Skeletal muscle tissue (tissue), 4 donors: Measurements from ENCODE around the gene NEFH. TPM values are rescaled to one million over a fixed set of nuclear protein-coding genes. Genes with fewer than 3 reads are reported as not detected.
"Not testable (repeated sequence)": the region's sequence is repeated elsewhere in the genome, so short reads cannot be mapped to it uniquely, and the experiment has no call there.

Source experiments
- H3K27ac ChIP-seq: one replicate; pipeline ENCODE4 v1.7.0; 2013; ENCODE audit warnings: mild to moderate bottlenecking, low read depth, low read length, inconsistent platforms
- H3K27me3 ChIP-seq, 3 donors: one replicate each; pipeline ENCODE4 v1.7.0; 2013; ENCODE audit warnings: low read length in 3 of 3; ENCODE audit not compliant: control insufficient read depth in 3 of 3, insufficient read depth in 3 of 3
- H3K36me3 ChIP-seq, 3 donors: one replicate each; pipeline ENCODE4 v1.7.0; 2013; ENCODE audit warnings: low read length in 3 of 3; ENCODE audit not compliant: control insufficient read depth in 3 of 3, insufficient read depth in 3 of 3
- H3K4me1 ChIP-seq, 3 donors: one replicate each; pipeline ENCODE4 v1.7.0; 2013; ENCODE audit warnings: low read length in 3 of 3, mild to moderate bottlenecking in 3 of 3; ENCODE audit not compliant: control insufficient read depth in 3 of 3, insufficient read depth in 3 of 3
- H3K4me3 ChIP-seq, 3 donors: one replicate each; pipeline ENCODE4 v1.7.0; 2013; ENCODE audit warnings: low read length in 3 of 3
- H3K9ac ChIP-seq, 3 donors: one replicate each; pipeline ENCODE4 v1.7.0; 2013; ENCODE audit warnings: low read length in 3 of 3, mild to moderate bottlenecking in 3 of 3, moderate library complexity in 2 of 3, low read depth in 1 of 3
- H3K9me3 ChIP-seq, 3 donors: one replicate each; pipeline ENCODE4 v1.7.0; 2013; ENCODE audit warnings: low read length in 3 of 3; ENCODE audit not compliant: control insufficient read depth in 3 of 3
- total RNA-seq: library from RNA; depleted of rRNA; stranded (reverse); fragments of >200 nt; gene quantifications from one replicate; pipeline ENCODE4 v1.2.3, GENCODE V29; 2014
- donor health status: Osteomylitis.

Gene NEFH
- total RNA-seq, 1 donor from 2014 or later: 0.52 TPM

DNA sequence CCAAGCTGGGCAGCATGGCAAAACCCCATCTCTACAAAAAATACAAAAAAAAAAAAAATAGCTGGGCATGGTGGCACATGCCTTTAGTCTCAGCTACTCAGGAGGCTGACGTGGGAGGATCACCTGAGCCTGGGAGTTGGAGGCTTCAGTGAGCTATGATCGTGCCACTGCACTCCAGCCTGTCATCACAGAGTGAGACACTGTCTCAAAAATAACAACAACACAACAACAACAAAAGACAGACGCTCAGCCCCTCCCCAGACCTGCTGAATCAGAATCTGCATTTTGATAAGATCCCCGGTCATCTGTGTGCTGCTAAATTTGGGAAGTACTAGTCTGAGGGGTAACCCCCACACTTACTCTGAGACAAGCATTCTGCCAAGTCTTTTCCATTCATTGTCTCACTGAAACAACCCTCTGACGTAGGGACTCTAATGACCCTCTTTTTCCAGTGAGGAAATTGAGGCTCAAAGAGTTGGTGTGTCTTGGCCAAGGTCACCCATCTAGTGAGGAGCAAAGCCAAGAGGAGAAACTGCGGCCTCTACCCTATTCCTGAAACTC is 7.5 kb downstream of the NEFH start:
- Histone ChIP-seq H3K9me3 (no peaks in the 10 kb centered on the region), H3K27ac (no peak overlapping the region), H3K27me3 (peaks cover 3 to 9% (median 8%) of the 10 kb centered on the region in 3 donors), H3K4me3 (no peak overlapping the region), H3K4me1 (no peaks in the 10 kb centered on the region), H3K36me3 (no peaks in the 10 kb centered on the region), H3K9ac (no peak overlapping the region)

DNA sequence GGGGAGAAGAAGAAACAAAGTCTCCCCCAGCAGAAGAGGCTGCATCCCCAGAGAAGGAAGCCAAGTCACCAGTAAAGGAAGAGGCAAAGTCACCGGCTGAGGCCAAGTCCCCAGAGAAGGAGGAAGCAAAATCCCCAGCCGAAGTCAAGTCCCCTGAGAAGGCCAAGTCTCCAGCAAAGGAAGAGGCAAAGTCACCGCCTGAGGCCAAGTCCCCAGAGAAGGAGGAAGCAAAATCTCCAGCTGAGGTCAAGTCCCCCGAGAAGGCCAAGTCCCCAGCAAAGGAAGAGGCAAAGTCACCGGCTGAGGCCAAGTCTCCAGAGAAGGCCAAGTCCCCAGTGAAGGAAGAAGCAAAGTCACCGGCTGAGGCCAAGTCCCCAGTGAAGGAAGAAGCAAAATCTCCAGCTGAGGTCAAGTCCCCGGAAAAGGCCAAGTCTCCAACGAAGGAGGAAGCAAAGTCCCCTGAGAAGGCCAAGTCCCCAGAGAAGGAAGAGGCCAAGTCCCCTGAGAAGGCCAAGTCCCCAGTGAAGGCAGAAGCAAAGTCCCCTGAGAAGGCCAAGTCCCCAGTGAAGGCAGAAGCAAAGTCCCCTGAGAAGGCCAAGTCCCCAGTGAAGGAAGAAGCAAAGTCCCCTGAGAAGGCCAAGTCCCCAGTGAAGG is 9.2 kb downstream of the NEFH start:
- not testable (repeated sequence) for H3K4me1 ChIP-seq, H3K4me3 ChIP-seq, H3K36me3 ChIP-seq, H3K9ac ChIP-seq, H3K9me3 ChIP-seq, H3K27me3 ChIP-seq, H3K27ac ChIP-seq

DNA sequence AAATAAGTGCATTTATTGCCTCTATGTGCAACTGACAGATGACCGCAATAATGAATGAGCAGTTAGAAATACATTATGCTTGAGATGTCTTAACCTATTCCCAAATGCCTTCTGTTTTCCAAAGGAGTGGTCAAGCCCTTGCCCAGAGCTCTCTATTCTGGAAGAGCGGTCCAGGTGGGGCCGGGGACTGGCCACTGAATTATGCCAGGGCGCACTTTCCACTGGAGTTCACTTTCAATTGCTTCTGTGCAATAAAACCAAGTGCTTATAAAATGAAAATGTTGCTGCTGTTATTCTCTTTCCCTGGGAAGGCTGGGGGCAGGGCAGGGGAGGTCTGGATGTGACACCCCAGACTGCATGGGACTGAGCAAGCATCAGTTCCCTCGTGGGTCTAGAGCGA is 11.0 kb downstream of the NEFH start:
- peaks cover 0 to 2% (median 0%) of the 10 kb centered on the region in 3 donors for H3K36me3 ChIP-seq
- no peak overlapping the region for H3K4me3 ChIP-seq
- no peaks in the 10 kb centered on the region for H3K27me3 ChIP-seq
- no peak overlapping the region for H3K9ac ChIP-seq
- no peaks in the 10 kb centered on the region for H3K4me1 ChIP-seq
- H3K27ac ChIP-seq: no peak overlapping the region
- H3K9me3 ChIP-seq: peaks cover 0 to 2% (median 0%) of the 10 kb centered on the region in 3 donors

DNA sequence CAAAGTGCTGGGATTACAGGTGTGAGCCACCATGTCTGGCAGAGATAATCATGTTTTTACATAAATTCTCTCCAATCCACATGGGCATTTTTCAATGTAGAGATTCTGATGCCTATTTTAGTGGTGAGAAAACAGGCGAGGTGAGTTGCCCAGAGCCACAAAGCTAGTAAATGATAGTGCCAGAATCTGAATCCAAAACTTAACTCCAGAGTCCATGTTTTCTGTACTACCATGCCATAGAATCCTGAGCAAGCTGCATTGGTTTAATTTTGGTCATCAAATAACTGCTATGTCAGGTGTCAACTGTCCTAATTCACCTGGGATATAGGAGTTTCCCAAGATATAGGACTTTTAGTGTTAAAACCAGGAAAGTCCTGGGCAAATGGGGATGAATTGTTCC is 13.6 kb downstream of the NEFH start:
- Histone ChIP-seq H3K4me1 (no peaks in the 10 kb centered on the region), H3K4me3 (no peak overlapping the region), H3K27me3 (no peaks in the 10 kb centered on the region), H3K9me3 (peaks cover 0 to 2% (median 0%) of the 10 kb centered on the region in 3 donors), H3K27ac (no peak overlapping the region), H3K9ac (no peak overlapping the region), H3K36me3 (peaks cover 0 to 2% (median 0%) of the 10 kb centered on the region in 3 donors)

DNA sequence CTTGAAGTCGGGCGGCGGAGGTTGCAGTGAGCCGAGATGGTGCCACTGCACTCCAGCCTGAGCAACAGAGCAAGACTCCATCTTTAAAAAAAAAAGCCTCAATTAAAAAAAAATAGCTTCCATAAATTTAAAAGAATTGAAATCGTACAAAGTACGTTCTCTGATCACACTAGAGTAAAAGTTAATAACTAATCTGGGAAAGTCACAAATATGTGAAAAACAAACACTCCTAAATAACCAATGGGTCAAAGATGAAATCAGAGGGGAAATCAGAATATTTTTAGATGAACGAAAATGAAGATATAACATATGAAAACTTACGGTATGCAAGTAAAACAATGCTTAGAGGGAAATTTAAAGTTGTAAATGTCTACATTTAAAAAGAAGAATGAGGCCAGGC is 19.8 kb downstream of the NEFH start:
- no peaks in the 10 kb centered on the region for H3K4me1 ChIP-seq
- no peak overlapping the region for H3K27ac ChIP-seq
- no peak overlapping the region for H3K9ac ChIP-seq
- no peaks in the 10 kb centered on the region for H3K9me3 ChIP-seq
- H3K27me3 ChIP-seq: no peaks in the 10 kb centered on the region
- H3K36me3 ChIP-seq: no peaks in the 10 kb centered on the region
- no peak overlapping the region for H3K4me3 ChIP-seq

DNA sequence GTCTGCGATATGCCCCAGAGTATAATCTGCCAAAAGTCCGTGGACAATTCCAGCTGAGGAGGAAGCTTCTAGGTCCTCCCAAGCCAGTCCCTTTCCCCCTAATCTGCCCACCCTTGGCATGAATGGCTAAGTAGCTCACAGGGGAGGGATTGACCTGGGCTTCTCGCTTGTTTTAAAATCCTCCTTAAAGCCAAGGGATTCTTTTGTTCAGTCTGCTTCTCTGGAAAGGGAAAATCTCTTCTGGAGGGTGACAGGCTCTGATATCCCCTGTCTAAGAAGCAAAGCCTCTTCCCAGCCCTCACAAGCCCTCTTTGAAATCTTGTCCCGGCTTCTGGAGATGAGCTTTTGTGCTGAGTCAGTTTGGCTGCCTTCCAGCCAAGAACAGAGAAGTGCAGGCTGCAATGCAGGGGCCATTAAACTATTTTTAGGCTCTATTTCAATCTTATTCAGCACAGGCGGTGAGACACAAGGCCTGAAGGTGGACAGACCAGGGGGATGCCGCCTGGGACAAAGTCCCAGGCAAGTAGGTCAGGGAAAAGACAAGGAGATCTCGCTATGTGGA is 23.9 kb downstream of the NEFH start:
- Histone ChIP-seq H3K4me3 (no peak overlapping the region), H3K36me3 (peaks cover 11 to 21% (median 20%) of the 10 kb centered on the region in 3 donors), H3K9me3 (no peaks in the 10 kb centered on the region), H3K27me3 (no peaks in the 10 kb centered on the region), H3K4me1 (no peaks in the 10 kb centered on the region), H3K9ac (no peak overlapping the region), H3K27ac (no peak overlapping the region)

DNA sequence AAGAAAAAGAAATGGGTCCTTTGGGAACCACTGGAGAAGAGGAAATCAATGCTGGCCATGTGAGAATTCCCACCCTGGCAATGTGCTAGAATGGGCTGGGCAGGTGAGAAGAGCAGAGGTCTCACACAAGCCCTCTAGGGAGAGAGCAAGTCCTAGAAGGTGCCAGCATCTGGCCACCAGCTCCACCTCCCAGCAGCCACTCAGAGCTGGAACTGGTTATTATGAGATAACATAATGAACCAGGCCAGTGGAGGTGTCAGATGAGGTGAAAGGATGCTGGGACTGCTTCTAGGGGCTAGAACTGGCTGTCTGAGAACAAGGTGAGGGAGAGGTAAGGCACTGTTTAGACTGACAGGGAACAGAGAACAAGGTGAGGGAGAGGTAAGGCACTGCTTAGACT is 29.3 kb downstream of the NEFH start:
- Histone ChIP-seq H3K4me1 (peaks cover 0 to 3% (median 0%) of the 10 kb centered on the region in 3 donors), H3K4me3 (no peak overlapping the region), H3K27me3 (no peaks in the 10 kb centered on the region), H3K27ac (no peak overlapping the region), H3K36me3 (peaks cover 43 to 56% (median 45%) of the 10 kb centered on the region in 3 donors), H3K9me3 (no peaks in the 10 kb centered on the region), H3K9ac (no peak overlapping the region)

DNA sequence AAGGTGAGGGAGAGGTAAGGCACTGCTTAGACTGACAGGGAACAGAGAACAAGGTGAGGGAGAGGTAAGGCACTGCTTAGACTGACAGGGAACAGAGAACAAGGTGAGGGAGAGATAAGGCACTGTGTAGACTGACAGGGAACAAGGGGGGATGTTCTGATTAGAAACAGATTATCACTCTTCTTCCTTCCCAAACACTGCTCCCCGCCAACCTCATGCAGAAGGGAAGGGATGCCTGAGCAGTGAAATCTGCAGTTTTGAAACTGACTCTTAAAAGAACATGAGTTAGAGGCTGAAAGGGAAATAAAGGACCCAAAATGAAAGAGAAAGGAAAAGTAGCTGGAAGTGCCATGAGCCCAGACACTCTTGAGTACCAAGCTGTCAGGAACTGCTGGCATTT is 29.8 kb downstream of the NEFH start:
- Histone ChIP-seq H3K9me3 (no peaks in the 10 kb centered on the region), H3K9ac (no peak overlapping the region), H3K36me3 (peaks cover 43 to 56% (median 45%) of the 10 kb centered on the region in 3 donors), H3K4me1 (peaks cover 0 to 3% (median 0%) of the 10 kb centered on the region in 3 donors), H3K27me3 (no peaks in the 10 kb centered on the region), H3K27ac (no peak overlapping the region), H3K4me3 (no peak overlapping the region)

DNA sequence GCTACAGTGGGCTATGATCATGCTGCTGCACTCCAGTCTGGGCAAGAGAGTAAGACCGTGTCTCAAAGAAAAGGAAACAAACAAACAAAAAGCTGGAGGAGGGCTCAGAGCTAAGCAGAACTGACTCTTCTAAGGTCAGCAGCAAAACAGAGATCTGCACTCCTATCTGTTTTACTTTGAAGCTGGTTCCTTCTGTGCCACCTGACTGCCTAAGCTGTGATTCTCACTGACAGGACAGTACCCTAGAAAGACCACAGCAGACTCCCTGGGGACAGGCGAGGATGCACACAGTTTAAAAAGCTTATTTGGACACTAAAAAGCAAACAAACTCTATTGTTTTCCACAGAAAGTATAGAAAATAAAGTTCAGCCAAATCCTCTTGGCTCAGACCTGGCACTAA is 30.5 kb downstream of the NEFH start:
- Histone ChIP-seq H3K4me3 (no peak overlapping the region), H3K9me3 (no peaks in the 10 kb centered on the region), H3K9ac (no peak overlapping the region), H3K27me3 (no peaks in the 10 kb centered on the region), H3K36me3 (peaks cover 46 to 58% (median 49%) of the 10 kb centered on the region in 3 donors), H3K4me1 (peaks cover 0 to 3% (median 0%) of the 10 kb centered on the region in 3 donors), H3K27ac (no peak overlapping the region)

DNA sequence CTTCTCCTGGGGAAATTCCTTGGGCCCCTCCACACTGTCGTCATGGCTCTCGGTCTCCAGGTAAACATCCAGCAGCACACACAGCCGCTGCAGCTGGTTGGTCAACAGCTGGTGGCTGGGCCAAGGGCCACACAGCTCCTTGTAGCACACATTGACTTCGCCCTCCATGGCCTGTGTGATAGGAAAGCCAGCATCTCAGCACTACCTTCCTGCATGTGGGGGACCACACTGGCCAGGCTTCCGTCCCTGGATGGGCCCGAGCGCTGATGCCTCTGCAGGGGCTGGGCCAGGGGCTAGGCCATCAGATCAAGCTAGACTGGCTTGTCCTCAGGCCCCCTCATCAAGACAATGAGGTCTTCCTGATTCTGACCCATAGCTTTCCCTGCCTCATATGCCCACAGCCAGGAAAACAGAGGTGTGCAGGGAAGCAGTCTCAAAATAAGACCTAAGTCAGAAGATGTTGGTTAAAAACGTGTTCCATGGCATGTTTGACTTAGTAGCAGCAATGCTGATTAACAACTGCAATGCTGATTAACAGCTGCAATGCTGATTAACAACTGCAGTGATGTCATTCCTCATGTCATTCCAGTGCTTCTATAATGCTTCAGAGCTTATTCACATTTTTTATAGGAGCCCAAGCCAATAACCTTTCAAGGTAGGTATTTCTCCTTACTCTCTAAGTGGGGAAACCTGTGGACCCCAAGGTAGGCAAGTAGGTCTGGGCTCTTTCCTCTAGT is 31.3 kb downstream of the NEFH start:
- no peak overlapping the region for H3K27ac ChIP-seq
- no peak overlapping the region for H3K4me3 ChIP-seq
- H3K36me3 ChIP-seq: peaks cover 48 to 66% (median 57%) of the 10 kb centered on the region in 3 donors
- no peaks in the 10 kb centered on the region for H3K9me3 ChIP-seq
- peaks cover 0 to 3% (median 0%) of the 10 kb centered on the region in 3 donors for H3K4me1 ChIP-seq
- no peaks in the 10 kb centered on the region for H3K27me3 ChIP-seq
- H3K9ac ChIP-seq: no peak overlapping the region
